Erythroblast (primary cell): ENCODE measurements around the gene GPC5.

Experiments
- GATA1 ChIP-seq: IDR thresholded peaks from 2 replicates; pipeline ENCODE4 v1.6.1; 2011; ENCODE audit warnings: low read depth, mild to moderate bottlenecking, control low read depth, low read length, moderate library complexity
- POLR2A ChIP-seq: IDR thresholded peaks from 2 replicates; pipeline ENCODE4 v1.6.1; 2011; ENCODE audit warnings: mild to moderate bottlenecking, low read length

GRCh38 chr13:92158346-92158745 lies 759.9 kb downstream of the GPC5 start:
- TF ChIP-seq POLR2A: no peak
- TF ChIP-seq GATA1: no peak
